Midbrain (tissue), 1 donor: Measurements from ENCODE around the gene SLC3A2.
"Not testable (repeated sequence)": the region's sequence is repeated elsewhere in the genome, so short reads cannot be mapped to it uniquely, and the experiment has no call there.

Source experiments
- DNase-seq: peaks from one replicate; lab custom pipeline; 2025; lab: John Stamatoyannopoulos, UW

Gene SLC3A2

DNA sequence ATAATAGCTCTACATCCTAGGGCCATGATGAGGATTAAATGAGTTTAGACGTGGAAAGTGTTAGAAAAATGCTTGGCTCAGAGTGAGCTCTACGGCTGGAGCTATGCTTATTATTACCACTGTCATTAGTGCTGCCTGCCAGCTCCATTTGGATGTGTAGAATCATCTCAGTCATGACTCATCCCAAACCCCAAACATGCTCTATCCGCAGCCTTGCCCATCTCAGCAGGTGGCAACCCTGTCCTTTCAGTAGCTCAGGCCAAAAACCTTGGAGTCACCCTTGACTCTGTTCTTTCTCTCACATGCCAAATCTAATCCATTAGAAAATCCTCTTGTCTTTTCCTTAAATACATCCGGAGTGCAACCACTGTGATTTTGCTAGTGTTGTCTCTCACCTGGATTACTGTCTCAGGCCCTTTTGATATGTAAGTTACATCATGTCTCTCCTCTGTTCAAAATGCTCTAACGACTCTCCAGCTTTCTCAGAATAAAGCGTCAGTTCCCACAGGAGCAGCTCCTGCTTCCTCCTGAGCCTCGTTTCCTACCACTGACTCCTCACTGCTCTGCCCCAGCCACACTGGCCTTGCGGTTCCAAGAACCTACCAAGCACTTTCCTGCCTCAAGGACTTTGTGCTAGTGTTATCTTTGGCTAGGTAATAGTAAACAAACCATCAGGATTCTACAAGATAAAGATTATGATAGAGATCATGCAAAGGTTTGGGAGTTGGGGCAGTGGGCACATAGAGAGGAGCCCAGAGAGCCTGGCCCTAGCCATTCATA is 51.0 kb downstream of the SLC3A2 start:
- no peak for DNase-seq

DNA sequence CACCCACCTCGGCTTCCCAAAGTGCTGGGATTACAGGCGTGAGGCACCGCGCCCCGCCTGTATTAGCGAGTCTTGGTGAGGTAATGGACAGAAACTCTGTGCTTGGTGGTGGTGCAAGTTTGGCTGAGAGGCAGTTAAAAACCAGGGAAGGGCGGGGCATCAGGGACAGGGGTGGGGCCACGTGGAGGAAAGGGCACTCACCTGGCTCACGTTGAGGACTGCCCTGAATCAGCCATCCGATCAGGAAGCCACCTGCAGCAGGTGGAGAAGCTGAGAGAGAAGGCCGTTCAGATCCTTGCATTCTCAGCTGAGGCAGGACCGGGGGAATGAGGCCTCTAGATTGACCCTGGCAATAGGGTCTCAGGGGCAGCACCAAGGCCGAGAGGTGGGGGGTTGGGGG is 52.6 kb downstream of the SLC3A2 start:
- no peak for DNase-seq

DNA sequence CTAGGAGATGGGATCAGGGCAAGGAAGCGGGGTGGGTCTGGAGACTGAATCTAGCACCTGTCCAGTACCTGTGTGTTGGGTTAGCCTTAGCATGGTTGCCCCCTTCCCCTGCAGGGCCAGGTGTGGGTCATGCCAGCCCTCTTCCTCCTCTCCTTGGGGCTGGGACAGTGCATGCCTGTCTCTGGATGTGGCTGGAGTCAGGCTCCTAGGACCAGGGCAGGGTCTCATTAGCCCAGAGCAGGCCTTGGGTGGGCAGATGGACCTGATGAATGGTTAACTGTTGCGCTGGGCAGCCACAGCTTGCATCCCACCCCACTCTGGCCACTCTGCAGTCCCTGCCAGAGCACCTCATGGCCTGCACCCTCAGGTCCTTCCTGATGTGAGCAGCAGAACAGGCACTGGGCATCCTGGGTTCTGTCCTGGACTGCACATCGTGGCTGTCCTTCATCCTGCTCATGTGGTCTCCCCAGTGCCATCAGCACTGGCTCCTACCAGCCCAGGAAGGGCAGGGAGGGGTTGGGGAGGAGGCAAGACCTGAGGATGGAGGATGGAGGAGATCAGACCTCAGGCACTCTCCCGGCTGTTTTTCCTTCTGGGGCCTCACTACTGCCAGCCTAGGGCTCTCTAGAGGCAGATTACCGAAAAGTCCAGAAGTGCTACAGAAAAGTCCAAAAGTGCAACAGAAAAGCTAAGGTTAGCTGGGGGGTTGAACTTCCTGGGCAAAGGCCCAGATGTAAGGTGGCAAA is 53.2 kb downstream of the SLC3A2 start:
- no peak for DNase-seq

DNA sequence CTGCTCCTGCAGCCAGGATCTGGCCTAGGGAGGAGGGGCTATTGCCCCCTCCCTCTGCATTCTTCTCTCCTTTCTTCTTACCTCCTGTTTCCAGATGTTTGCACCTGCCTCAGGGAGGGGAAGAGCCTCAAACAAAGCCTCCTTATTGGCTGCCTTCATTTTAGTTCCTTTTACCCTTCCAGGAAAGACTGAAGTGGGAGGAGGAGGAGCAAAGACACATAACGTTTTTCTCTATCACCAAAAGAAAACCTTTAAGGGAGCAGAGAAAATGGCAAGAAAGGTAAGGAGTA is 53.7 kb downstream of the SLC3A2 start:
- DNase-seq, result no peak

GRCh38 chr11:62937528-62937927 is 56.8 kb downstream of the SLC3A2 start:
- DNase-seq, result not testable (repeated sequence)
